Fibroblast of skin of right biceps (primary cell): Measurements from ENCODE around the gene ARTN.

Source experiments
- DNase-seq: peaks from one replicate; pipeline ENCODE4 v3.0.0-alpha.2; 2013

Gene ARTN

GRCh38 chr1:43925846-43926245 is 7.8 kb upstream of the ARTN start:
- DNase-seq = peak; percentile 32

- no peak for DNase-seq
Measured at GRCh38 chr1:43930168-43930948, 3.2 kb upstream of the ARTN start.

- DNase-seq = no peak
Measured at GRCh38 chr1:43930949-43931275, 2.7 kb upstream of the ARTN start.

DNA sequence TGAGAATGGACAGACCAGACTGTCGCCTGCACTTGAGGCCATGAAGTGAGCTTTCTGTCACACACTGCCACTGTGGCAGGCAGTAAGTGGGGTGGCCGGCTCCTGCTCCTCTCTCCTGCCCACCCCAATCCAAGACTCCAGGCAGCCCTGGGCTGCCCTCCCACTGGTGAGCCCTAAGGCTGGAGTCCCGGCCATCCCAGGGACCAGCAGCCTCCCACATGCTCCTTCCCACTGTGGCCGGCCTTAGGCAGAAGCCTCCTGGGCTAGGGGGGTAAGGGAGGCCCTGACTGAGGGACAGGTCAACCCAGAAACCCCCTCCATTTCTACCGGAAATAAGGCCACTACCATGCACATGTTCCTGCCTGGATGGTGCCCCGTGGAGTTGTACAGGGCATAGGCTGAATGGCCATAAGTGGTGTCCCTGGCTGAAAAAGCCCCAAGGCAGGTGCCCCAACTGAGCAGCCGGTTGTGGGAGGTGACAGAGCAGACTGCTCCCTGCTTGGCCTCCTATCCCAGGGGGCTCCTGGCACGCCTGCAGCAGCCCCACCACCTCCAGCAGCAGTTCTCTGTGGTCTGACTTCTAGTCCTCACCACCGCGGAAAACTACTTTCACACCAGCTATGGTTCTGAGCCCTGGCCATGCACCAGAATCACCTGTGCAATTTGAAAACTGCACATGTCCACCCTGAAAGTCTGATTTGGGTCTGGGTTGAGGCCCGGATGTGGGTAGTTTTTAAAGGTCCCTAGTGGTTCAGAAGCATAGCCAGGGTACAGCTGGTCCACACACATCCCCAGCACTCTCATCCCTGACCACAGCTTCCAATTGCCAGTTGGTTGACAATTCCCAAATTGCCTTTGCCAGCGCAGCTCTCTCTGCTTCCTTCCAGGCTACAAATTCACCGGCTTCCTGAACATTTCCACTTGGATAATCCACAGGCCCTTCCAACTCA is 1.6 kb upstream of the ARTN start:
- DNase-seq = no peak

DNA sequence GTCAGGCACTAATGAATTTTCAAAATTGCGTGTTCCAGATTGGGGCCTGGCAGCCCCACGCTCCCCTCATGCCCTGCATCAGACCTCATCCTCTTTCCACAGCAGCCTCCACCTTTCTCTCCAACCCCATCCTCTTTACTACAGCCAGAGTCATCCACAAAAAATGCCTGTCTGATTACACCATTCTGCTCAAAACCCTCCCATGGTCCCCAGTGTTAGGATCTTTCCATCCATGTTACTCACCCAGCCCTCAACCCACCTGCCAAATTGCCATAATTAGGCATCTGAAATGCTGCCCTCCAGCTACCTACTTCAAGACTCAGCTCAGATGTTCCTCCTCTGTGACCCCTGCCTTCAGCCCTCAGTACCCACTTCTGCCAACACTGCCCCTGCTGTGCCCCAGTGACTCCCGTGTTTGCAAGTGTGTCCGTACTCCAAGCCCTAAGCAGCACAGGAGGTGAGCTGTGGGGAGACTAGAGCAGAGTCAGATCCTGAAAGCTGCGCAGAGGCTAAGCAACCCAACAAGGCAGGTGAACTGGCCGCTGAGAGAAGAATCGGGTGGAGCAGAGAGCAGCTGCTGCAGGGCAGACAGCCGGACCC is 715 bp upstream of the ARTN start:
- peak; percentile 77 for DNase-seq

GRCh38 chr1:43934101-43934985 is 742 bp downstream of the ARTN start:
- peak; percentile 65 for DNase-seq

DNA sequence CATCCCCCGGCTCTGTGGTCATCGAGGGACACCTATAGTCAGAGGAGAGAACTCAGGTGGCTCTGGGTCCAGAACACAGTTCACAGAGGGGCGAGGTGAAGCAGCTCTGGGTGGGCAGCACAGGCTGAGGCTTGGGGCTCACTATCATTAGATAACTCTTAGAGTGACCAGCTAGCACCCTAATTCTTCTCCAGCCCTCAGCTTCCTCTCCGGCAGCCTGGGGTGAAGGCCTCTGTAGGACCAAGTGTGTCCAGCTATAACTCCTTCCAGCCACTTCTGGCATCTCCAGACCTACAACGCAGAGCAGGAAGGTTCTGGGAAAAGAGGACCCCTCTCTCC is 1.4 kb downstream of the ARTN start:
- DNase-seq = no peak

DNA sequence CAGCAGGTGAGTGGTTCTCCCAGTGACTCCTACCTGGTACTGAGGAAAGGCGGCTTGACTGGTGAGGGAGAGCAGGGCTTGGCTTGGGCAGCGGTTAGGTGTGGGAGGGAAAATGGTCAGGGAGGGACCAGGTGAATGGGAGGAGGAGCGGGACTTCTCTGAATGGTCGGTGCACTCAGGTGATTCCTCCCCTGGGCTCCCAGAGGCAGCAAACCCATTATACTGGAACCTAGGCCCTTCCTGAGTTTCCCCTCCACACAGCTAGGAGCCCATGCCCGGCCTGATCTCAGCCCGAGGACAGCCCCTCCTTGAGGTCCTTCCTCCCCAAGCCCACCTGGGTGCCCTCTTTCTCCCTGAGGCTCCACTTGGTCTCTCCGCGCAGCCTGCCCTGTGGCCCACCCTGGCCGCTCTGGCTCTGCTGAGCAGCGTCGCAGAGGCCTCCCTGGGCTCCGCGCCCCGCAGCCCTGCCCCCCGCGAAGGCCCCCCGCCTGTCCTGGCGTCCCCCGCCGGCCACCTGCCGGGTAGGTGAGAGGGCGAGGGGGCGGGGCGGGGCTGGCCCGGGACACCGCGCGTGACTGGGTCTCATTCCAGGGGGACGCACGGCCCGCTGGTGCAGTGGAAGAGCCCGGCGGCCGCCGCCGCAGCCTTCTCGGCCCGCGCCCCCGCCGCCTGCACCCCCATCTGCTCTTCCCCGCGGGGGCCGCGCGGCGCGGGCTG is 2.3 kb downstream of the ARTN start:
- DNase-seq = no peak

DNA sequence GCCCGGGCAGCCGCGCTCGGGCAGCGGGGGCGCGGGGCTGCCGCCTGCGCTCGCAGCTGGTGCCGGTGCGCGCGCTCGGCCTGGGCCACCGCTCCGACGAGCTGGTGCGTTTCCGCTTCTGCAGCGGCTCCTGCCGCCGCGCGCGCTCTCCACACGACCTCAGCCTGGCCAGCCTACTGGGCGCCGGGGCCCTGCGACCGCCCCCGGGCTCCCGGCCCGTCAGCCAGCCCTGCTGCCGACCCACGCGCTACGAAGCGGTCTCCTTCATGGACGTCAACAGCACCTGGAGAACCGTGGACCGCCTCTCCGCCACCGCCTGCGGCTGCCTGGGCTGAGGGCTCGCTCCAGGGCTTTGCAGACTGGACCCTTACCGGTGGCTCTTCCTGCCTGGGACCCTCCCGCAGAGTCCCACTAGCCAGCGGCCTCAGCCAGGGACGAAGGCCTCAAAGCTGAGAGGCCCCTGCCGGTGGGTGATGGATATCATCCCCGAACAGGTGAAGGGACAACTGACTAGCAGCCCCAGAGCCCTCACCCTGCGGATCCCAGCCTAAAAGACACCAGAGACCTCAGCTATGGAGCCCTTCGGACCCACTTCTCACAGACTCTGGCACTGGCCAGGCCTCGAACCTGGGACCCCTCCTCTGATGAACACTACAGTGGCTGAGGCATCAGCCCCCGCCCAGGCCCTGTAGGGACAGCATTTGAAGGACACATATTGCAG is 3.0 kb downstream of the ARTN start:
- no peak for DNase-seq

DNA sequence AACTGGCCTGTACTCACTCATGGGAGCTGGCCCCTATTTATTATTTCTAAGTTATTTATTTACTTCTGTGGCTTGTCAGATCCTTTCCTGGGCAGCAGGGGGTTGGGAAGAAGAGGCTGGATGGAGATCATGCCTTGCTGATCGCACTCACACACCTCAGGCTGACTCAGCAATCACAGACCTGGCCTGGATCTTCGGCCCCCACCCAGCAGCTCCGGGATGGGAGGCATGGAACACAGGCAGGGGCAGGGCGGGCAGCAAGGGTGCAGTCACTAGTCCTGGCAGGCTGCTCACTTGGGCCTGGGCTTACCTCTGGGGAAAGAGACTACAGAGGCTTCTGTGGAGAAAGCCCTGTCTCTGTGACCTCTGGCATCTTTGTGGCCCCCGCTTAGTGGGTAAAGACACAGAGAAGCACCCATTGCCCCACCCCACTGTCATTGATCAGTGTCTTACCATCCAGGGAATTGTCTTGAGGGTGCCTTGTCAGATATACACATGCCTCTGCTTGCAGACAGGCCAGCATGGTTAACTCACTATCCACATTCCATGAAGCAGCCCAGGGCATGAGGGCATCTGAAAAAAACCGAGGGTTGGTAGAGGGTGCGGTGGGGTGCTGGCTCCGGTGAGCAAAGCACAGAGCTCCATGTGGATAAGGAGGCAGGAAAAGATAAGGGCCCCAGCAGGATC is 3.7 kb downstream of the ARTN start:
- no peak for DNase-seq

- no peak for DNase-seq
Measured at GRCh38 chr1:43938383-43938782, 4.8 kb downstream of the ARTN start.

DNA sequence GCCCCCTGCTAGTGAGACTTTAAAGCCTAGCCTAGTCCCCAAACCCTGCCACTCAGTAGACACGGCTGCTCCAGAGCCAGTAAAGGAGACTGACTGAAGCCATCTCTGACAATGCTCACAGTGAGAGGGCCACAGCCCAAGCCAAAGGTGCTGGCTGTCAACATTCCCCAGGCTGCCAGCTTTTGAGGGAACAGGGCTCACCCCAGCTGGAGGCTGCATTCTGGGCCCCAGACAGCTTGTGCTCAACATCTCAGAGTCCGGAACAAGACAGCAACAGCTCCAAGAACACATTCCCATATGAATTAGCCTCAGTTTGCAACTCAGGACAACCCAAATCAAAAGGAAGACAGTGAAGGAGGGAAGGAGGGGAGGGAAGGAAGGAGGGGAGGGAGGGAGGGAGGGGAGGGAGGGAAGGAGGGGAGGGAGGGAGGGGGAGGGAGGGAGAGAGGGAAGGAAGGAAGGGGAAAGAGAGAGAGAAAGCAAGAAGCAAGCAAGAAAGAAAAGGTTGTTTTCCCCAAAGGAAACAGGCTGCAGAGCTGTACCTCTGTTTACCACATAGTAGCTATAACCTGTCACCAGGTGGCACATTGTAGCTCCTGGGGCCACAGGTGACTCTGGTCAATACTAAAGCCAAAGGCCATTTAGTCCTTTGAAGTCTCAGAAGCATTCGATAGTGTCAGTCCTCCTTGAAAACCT is 5.4 kb downstream of the ARTN start:
- DNase-seq = no peak

- no peak for DNase-seq
Measured at GRCh38 chr1:43942411-43942810, 8.8 kb downstream of the ARTN start.

DNA sequence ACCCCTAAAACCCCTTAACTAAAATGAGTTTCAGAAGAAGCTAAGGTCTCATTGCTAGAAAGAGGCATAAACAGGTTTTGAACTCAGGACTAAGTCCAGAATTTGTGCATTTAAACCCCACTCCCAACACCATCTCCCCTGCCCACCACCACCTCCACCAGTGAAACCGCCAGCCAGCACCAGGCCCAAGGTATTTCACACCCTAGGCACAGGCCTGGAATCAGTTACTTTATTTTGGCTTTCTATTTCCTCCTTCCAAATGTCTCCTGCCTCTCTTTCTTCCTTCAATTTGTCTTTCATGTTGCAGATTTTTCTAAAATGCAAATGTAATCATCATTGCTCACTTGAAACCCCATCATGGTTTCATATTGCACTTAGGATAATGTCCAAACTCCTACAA is 11.3 kb downstream of the ARTN start:
- no peak for DNase-seq

DNA sequence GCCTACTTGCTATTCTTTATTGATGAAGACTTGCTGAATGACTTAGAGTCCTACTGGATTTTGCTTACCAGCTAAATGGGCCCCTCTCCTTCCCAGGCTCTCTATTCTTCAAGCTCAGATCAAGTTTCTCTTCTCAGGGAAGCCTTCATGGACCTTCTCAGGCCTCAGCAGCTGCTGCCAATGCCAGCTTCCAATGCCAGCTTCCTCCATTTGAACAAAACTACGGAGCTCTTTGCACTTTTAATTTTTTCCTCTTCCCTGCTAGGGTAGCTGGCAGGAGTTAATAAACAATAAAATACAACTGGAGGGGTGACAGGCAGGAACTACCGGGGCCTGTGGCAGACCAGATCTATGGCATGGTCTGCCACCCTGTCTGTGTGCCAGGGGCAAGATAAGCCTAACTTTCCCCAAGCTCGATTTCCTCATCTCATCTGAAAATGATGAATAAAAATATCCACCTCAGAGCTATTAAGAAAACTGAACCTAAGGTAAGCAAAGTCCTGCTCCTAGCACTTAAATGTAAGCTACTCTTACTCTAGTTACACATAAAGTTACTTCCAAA is 12.2 kb downstream of the ARTN start:
- DNase-seq = no peak

DNA sequence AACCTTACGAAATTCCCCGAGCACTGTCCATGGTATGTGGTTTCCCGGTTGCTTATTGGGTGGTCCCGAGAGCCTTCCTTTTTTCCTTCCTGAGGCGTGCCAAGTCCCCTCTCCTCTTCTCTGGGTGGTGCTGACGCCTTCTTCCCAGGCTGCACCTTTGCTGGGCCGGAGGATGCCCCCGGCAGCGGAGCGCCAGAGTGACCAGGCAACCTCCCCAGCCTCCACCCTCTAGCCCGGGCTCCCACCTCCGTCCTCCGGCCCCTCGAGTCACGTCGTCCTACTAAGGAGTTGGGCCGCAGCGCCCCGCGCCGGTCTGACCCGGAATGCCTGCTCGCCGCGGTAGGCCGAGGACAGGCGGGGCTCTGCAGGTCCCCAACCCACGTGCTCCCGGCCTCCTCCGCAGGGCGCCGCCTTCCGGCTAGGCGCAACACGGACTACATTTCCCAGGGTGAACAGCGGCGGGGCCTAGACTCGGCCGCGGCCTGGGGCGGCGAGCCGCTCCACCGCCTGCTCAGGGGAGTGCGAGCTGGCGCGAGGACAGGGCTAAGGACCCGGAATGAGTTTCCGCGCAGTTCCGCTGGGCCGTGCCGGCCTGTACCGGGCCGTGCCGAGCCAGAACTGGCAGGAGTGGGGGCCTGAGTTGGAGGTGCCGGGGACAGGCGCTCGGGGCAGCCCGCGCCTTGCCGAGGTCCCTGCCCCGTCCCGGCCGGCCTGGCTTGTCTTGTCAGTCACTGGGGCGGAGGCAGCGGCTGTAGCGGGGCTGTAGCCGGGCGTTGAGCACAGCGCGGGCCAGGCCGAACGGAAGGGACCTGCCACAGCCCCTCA is 12.8 kb downstream of the ARTN start, which contains the start of gene IPO13:
Gene IPO13 (plus strand): TSS at position 715 of the 825 bp plus-strand sequence. CDS start 651 bp downstream, outside the sequence.
- DNase-seq = peak; percentile 95

DNA sequence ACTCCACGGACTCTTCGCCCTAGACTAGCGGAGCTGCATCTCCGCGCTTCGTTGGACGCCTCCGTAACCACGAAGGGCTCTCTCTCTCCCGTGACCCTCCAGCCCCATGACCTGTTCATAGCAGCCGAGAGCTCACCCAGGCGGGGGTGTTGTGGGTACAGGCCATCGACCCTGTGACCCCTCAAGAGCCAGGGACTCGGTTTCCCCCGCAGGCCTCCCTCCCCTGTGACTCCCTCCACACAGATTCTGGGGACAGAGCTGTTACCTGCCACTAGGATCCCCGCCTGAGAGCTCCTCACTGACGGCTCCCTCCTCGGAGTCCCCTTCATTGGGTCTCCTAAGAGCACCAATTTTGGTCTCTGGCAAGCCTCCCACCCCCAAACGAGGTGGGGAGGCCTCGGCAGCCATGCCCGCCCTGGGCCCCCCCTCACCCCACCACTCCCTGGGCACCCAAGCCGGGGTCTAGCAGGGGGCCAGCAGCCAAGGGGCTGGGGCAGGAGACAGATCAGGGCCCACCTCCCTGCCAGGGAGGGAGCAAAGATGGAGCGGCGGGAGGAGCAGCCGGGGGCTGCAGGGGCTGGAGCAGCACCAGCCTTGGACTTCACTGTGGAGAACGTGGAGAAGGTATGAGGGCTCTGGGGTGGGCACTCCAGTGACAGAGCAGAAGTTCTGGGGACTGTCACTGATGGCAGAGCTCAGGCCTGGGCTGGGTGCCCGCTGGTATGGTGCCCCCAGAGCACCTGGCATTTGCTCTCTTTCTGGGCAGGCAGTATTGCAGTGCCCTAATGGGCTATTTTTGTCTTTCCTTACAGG is 13.7 kb downstream of the ARTN start:
- no peak for DNase-seq
